Measurements from ENCODE around the gene PADI1. TPM values are rescaled to one million over a fixed set of nuclear protein-coding genes. Genes with fewer than 3 reads are reported as not detected.

The PADI1 gene
- total RNA-seq, 4 donors from 2014 or later, result not detected

- ATAC-seq (no peak), DNase-seq (no peak)
- TF ChIP-seq CTCF (IDR thresholded peaks at IDR 0.05 in 4 of 5, conservative IDR thresholded peaks at IDR 0.05 in 1 of 5) (no peak), POLR2A (IDR thresholded peaks at IDR 0.05) (no peak)
- H3K27me3 ChIP-seq, result peaks cover 0 to 8% (median 0%) of the 10 kb centered on the region in 3 donors
- no peaks in the 10 kb centered on the region for H3K4me1 ChIP-seq
- H3K4me3 ChIP-seq, result no peak overlapping the region
- intact Hi-C loops (cut with DNase I; ENCODE audit: low total_unique reads) (no loop called here), in situ Hi-C loops (cut with MboI; ENCODE audit: low sequenced_read_pairs in 4 of 4) (no loop called here)
- H3K27ac ChIP-seq, result no peak overlapping the region
- H3K36me3 ChIP-seq, result no peaks in the 10 kb centered on the region
- no peaks in the 10 kb centered on the region for H3K9me3 ChIP-seq
These were observed 16.7 kb upstream of the PADI1 start for GRCh38 chr1:17188217-17188616.

DNA sequence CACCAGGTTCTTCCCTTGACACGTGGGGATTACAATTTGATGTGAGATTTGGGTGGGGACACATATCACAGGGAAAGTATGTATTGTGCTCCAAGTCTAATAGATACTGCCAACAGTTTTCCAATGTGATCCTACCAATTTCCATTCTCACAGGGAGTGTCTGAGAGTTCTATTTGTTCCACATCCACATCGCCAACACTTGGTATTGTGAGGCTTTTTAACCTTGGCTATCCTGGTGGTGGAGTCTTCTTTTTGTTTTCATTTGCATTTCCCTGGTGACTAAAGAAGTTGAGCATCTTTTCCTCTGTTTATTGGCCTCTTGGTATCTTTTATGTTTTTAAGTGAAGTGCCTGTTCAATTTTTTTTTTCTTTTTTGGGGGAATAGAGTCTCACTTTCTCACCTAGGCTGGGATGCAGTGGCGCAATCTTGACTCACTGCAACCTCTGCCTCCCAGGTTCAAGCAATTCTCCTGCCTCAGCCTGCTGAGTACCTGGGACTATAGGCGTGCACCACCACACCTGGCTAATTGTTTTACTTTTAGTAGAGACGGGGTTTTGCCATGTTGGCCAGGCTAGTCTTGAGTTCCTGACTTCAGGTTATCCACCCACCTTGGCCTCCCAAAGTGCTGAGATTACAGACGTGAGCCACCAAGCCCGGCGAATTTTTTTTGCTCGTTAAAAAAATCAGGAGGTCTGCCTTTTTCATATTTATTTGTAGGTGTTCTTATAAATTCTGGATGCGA, 15.9 kb upstream of the PADI1 start:
- Histone ChIP-seq H3K9me3 (no peaks in the 10 kb centered on the region), H3K4me1 (no peaks in the 10 kb centered on the region), H3K4me3 (no peak overlapping the region), H3K36me3 (no peaks in the 10 kb centered on the region), H3K27me3 (no peaks in the 10 kb centered on the region), H3K27ac (no peak overlapping the region)
- intact Hi-C loops (cut with DNase I; ENCODE audit: low total_unique reads), result no loop called here
- TF ChIP-seq CTCF (IDR thresholded peaks at IDR 0.05 in 4 of 5, conservative IDR thresholded peaks at IDR 0.05 in 1 of 5) (no peak), POLR2A (IDR thresholded peaks at IDR 0.05) (no peak)
- DNase-seq (no peak), ATAC-seq (no peak)
- in situ Hi-C loops (cut with MboI; ENCODE audit: low sequenced_read_pairs in 4 of 4), result no loop called here

- no peak for TF ChIP-seq CTCF (IDR thresholded peaks at IDR 0.05 in 4 of 5, conservative IDR thresholded peaks at IDR 0.05 in 1 of 5)
- TF ChIP-seq POLR2A (IDR thresholded peaks at IDR 0.05), result no peak
- Histone ChIP-seq H3K9me3 (no peaks in the 10 kb centered on the region), H3K4me3 (no peak overlapping the region), H3K27ac (no peak overlapping the region), H3K36me3 (no peaks in the 10 kb centered on the region), H3K4me1 (no peaks in the 10 kb centered on the region), H3K27me3 (no peaks in the 10 kb centered on the region)
- no peak for ATAC-seq
- DNase-seq, result no peak
- intact Hi-C loops (cut with DNase I; ENCODE audit: low total_unique reads), result no loop called here
- in situ Hi-C loops (cut with MboI; ENCODE audit: low sequenced_read_pairs in 4 of 4), result no loop called here
These were observed 15.3 kb upstream of the PADI1 start for GRCh38 chr1:17189632-17189990.

- Histone ChIP-seq H3K27me3 (no peaks in the 10 kb centered on the region), H3K4me1 (no peaks in the 10 kb centered on the region), H3K36me3 (no peaks in the 10 kb centered on the region), H3K9me3 (no peaks in the 10 kb centered on the region), H3K27ac (no peak overlapping the region), H3K4me3 (no peak overlapping the region)
- DNase-seq, result no peak
- intact Hi-C loops (cut with DNase I; ENCODE audit: low total_unique reads) (no loop called here), in situ Hi-C loops (cut with MboI; ENCODE audit: low sequenced_read_pairs in 4 of 4) (no loop called here)
- no peak for ATAC-seq
- no peak for TF ChIP-seq CTCF (IDR thresholded peaks at IDR 0.05 in 4 of 5, conservative IDR thresholded peaks at IDR 0.05 in 1 of 5)
- TF ChIP-seq POLR2A (IDR thresholded peaks at IDR 0.05), result no peak
These were observed 14.6 kb upstream of the PADI1 start for GRCh38 chr1:17190010-17190995.

Data from gastrocnemius medialis (tissue), 4 donors.